G401.6 (cell line): ENCODE measurements around the gene ARHGAP35.
A peak's percentile ranks its signal among the peaks of the same experiment; 100 is the strongest.
"Not testable (repeated sequence)": the region's sequence is repeated elsewhere in the genome, so short reads cannot be mapped to it uniquely, and the experiment has no call there.

ENCODE experiments used
- FAIRE-seq: peaks from 2 replicates; lab custom pipeline; 2012; peaks lifted over from hg19 to GRCh38; lab: Jason Lieb, UNC

ARHGAP35 gene

DNA sequence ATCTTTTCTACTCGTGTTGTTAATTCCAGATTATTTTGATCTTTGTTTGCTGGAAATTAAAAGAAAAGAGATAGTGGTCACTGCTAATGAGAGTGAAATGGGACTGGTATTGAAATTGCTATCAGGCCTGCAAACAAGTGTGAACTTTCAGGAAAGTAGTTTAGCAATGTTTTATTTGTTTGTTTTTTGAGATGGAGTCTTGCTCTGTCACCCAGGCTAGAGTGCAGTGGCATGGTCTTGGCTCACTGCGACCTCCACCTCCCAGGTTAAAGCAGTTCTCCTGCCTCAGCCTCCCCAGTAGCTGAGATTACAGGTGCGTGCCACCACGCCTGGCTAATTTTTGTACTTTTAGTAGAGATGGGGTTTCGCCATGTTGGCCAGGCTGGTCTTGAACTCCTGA lies 10.4 kb downstream of the ARHGAP35 start:
- not testable (repeated sequence) for FAIRE-seq

- FAIRE-seq, result no peak
These were observed 12.2 kb downstream of the ARHGAP35 start for GRCh38 chr19:46872967-46873366.

DNA sequence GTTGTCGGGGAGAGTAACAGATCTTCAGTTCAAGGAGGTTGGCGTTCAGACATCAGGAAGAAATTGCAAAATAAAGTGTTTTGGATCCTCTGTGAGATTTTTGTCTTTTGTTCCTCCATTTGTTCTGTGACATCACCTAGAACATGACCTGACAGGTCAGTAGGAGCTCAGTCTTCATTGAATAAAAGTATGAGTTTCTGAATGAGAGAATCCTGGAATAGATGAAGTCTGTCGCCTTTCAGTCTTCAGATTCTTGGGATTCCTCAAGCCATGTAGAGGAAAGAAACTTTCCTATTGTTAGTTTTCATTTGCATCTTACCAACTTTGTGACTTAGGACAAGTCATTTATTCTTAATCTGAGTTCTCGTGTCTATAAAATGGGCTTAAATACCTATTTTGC lies 14.4 kb downstream of the ARHGAP35 start:
- FAIRE-seq, result no peak

GRCh38 chr19:46875657-46876056 lies 14.9 kb downstream of the ARHGAP35 start:
- no peak for FAIRE-seq

- no peak for FAIRE-seq
These were observed 18.0 kb downstream of the ARHGAP35 start for GRCh38 chr19:46878613-46879375.

DNA sequence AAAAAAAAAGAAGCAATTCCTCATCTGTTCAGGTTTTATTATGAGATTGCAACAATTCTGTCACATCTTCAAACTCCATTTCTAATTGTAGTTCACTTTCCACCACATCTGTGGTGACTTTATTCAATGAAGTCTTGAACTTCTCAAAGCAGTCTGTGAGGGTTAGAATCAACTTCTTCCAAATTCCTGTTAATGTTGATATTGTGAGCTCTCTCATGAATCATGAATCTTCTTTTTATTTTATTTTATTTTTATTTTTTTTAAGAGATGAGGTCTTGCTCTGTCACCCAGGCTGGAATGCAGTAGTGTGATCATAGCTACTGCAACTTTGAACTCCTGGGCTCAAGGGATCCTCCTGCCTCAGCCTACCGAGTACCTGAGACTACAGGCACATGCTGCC lies 19.6 kb downstream of the ARHGAP35 start:
- FAIRE-seq, result no peak

DNA sequence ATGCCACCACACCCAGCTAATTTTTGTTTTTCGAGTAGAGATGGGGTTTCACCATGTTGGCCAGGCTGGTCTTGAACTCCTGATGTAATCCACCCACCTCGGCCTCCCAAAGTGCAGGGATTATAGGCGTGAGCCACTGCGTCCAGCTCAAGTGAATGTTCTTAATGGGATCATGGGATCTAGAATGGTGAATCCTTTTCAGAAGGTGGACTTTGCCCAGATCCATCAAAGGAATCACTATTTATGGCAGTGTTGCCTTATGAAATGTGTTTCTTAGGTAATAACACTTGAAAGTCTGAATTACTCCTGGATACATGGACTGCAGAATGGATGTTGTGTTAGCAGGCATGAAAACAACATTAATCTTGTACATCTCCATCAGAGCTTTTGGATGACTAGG lies 20.3 kb downstream of the ARHGAP35 start:
- FAIRE-seq, result no peak

DNA sequence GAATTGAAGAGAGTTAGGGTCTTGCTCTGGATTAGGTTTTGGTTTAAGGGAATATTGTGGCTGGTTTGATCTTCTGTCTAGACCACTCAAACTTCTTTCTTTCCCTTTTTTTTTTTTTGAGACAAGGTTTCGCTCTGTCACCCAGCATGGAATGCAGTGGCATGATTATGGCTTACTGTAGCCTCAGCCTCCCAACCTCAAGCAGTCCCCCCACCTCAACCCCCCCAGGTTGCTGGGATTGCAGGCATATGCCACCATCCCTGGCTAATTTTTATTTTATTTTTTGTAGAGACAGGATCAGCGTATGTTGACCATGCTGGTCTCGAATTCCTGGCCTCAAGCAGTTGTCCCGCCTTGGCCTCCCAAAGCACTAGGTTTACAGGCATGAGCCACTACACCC lies 21.2 kb downstream of the ARHGAP35 start:
- no peak for FAIRE-seq

GRCh38 chr19:46882751-46883150 lies 22.0 kb downstream of the ARHGAP35 start:
- not testable (repeated sequence) for FAIRE-seq

DNA sequence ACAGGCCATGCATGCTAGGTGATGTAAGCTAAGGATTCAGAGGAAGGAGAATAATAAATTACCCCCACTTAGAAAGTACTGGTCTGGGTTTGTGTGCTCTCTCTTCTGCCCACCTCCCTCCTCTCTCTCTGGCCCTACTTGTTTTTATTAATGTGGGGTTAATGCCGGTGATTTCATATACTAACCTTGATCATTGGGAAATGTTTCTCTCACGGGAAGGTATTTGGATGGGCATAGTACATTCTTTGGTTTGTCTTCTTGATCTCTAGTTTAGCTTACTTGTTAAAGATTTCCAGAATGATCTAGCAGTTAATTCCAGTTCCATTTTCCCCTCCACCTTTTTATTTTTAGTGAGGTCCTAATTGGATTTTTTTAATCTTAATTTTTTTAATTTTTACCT lies 24.6 kb downstream of the ARHGAP35 start:
- FAIRE-seq, result no peak

- FAIRE-seq, result no peak
These were observed 25.9 kb downstream of the ARHGAP35 start for GRCh38 chr19:46886546-46887239.

DNA sequence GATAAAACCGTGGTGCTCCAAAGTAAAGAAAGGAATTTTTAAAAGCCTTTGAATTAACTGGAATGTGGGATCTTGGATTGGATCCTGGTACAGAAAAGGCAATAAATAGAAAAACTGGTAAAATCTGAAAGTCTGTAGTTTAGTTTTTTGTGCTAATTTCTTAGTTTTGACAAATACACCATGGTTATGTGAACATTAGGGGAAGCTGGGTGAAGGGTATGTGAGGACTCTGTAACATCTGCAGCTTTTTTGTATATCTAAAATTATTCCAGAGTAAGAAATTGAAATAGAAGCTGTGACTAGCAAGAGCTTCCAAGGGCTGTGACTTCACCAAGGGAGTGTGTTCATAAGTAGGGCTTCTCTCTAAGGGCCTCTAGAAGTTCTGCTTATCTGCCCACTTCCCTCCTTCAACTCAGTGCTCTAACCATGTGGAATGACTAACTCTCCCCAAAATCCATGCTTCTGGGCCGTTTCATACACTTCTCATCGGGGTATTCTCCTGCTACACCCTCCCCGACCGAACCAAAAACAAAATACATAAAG lies 26.5 kb downstream of the ARHGAP35 start:
- no peak for FAIRE-seq

DNA sequence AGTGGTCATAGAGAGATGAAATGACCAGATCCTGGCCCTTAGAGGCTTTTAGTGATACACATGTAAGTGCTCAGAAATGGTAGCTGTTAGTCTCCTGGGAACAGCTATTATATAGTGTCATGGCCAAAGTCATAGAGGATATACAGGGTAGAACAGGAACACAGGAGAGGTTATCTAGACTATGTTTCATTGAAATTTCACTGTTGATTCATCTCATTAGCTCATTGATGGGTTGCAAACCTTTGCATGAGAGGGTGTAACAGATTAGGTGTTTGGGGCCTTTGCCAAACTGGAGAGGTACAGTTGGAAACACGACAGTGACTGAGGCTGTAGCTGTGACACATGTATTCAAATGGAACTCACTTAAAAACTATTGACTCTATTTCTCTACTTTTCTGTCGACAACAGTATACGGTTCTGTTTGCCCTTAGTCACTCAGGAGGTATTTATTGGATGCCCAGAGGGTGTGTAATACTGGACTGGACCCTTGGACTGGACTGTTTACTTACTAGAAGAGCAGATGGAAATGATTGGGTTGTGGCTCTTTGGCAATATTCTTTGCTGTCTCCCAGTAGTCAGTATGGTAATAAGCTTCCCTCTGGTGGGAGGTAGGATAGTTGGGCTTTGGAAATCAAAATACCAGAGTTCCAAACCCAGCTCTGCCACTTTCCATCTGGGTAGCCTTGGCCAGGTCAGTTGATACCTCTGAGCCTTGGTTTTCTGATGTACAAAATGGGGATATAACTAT lies 29.8 kb downstream of the ARHGAP35 start:
- FAIRE-seq, result peak; percentile 31

DNA sequence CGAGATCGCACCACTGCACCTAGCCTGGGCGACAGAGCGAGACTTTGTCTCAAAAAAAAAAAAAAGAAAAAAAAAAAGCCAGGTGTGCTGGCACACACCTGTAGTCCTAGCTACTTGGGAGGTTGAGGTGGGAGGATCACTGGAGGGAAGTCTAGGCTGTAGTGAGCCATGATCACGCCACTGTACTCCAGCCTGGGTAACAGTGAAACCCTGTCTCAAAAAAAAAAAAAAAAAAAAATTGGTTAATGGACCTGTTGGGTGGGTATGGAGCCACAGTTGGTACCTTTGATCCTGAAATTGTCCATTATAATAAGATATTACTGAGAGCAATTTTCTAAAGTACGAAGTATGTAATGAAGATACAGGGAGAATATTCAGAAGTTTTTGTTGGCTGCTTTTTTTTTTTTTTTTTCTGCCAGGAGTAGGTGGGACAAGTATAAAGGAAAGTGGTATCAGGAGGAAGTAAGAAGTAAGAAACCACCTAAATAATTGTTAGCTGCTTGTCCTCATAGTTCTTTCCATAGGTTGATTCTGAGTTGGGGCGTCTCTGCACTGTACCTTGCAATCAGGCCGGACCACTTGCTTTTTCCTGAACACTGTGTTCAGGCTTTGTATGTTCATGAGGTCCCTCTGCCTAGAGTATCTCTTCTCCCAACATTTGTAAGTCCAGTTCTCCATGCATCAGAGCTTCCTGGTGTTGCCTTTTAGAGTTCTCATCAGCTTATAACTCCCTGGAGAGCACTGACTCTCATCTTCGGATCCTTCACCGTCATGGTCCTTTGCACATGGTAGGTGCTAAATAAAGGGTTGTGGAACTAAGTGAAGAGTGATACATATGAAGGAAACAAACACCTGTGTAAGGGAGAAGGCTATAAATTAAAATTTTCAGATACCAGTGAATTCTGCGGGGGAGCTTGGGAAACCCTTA lies 31.7 kb downstream of the ARHGAP35 start:
- FAIRE-seq, result no peak

DNA sequence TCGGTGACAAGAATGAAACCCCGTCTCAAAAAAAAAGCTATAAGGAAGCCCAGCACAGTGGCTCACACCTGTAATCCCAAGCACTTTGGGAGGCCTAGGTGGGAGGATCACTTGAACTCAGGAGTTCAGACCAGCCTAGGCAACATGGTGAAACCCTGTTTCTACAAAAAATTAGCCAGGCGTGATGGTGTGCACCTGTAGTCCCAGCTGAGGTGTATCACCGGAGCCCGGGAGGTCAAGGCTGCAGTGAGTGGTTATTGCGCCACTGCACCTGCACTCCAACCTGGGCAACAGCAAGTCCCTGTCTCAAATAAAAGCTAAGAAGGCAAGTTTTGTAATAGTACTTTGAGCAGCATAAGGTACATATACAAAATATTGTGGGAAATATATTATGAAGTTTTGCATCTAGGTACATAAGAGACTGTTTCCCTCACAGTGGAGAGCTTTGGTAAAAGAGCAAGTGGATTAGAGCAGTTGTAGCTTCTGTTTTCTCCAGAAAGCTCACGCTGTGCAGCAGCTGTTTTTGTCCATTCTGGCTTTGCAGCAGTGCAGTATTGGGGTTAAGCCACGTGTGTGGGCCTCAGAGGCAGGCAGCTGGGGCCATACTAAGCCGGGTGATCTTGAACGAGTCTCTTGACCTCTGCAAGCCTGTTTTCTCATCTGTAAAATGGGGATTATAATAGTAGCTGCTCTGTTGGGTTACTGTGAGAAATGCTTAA lies 35.4 kb downstream of the ARHGAP35 start:
- FAIRE-seq, result no peak

- peak; percentile 74 for FAIRE-seq
These were observed 37.9 kb downstream of the ARHGAP35 start for GRCh38 chr19:46898731-46899130.

DNA sequence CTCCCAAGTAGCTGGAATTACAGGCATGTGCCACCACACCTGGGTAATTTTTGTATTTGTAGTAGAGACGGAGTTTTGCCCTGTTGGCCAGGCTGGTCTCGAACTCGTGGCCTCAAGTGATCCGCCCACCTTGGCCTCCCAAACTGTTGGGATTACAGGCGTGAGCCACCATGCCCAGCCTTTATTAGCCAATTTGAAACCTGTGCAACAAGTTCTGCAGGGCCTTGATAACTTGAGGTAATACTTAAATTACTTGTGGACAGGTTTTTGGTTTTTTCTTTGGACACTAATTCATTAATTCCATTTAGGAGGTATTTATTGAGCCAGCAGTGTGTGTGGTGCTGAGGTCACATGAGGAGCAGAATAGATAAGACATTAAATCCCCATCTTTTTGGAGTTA lies 39.5 kb downstream of the ARHGAP35 start:
- no peak for FAIRE-seq

GRCh38 chr19:46901701-46902401 lies 41.1 kb downstream of the ARHGAP35 start:
- FAIRE-seq, result no peak

DNA sequence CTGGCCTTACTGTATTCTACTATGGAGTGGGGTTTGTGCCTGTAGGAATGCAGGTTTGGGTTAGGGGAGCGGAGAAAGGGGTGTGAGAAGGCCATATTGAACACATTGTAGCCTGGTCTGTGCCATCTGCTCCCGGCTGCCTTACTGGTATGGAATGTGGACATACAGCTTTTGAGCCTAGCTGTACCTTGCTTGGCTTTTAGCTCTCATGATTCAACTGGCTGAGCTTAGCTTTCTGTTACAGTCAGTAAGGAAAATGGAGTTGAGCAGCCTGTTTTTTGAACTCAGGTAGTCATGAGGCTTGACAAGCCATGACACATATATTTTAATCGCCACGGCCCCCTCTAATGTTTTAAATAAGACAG lies 41.6 kb downstream of the ARHGAP35 start:
- FAIRE-seq, result no peak

DNA sequence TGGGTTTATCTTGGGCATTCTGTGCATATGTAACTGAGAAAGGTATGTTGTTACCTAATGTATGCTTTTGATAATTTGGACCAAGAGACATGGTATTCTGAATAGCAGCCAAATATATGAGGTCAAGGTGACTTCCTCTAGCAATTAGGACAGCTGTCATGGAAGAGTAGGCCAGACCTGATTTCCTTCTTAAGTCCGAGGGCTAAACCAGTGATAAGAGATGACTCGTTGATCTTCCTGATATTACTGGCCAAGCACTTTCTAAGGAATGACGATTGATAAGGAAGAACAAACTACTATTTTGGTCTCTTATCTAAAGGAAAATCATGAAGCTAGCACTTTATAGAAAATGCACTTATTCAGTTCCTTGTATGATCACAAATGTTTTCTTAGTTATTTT lies 42.7 kb downstream of the ARHGAP35 start:
- no peak for FAIRE-seq
